K562 (cell line): Measurements from ENCODE around the gene COL6A2. TPM values are rescaled to one million over a fixed set of nuclear protein-coding genes. Genes with fewer than 3 reads are reported as not detected.

Experiments used
- ATAC-seq: fragments of 200-7000 bp; cut with Tn5 transposase; 3 replicates; pipeline ENCODE4 v1.9.1; 2020; ENCODE audit warnings: moderate library complexity
- BruUV-seq: library from RNA; stranded (reverse); fragments of 400-500 nt; replicated peaks from 2 replicates; lab custom pipeline; 2021; lab: Mats Ljungman, UMichigan
- CTCF ChIA-PET: fragments of 300-600 bp; formaldehyde crosslinking; extraction: SDS; loops from one replicate; lab custom pipeline; 2021; ENCODE audit warnings: low intra/inter-chr PET ratio; lab: Yijun Ruan, JAX
- POLR2A ChIA-PET: fragments of 300-600, 350-650 bp; sonication (Branson Sonifier 250); formaldehyde crosslinking; extraction: SDS; loops from one replicate; lab custom pipeline; 2021; ENCODE audit warnings: antibody characterized with exemption, inconsistent platforms; lab: Yijun Ruan, JAX
- DNase-seq, 4 experiments: peaks; one replicate each; pipeline versions ENCODE4 v3.0.0 to v3.0.0-alpha.2; 2011 to 2018; ENCODE audit warnings: low spot score in 3 of 4, mixed read lengths in 3 of 4; ENCODE audit errors: extremely low read depth in 1 of 4
- FAIRE-seq: peaks from 2 replicates; lab custom pipeline; 2011; peaks lifted over from hg19 to GRCh38; lab: Jason Lieb, UNC
- H2AFZ ChIP-seq: 2 replicates; pipeline ENCODE4 v1.6.0; 2011; ENCODE audit warnings: low read depth, low read length, control low read depth, inconsistent platforms
- H3K27ac ChIP-seq: fragments of 200-600 bp; 3 replicates; pipeline ENCODE4 v1.8.0; 2011; ENCODE audit warnings: low read depth, mild to moderate bottlenecking, control low read depth, inconsistent platforms, low read length, moderate library complexity, mixed read lengths; ENCODE audit errors: extremely low read depth
- H3K27me3 ChIP-seq, 2 experiments: fragments of 300-600 bp in 1 of 2; 2 replicates in 1 of 2; 3 replicates in 1 of 2; pipeline versions ENCODE4 v1.6.0 to v1.8.0; 2011; ENCODE audit warnings: inconsistent platforms in 2 of 2, low read length in 2 of 2, mild to moderate bottlenecking in 1 of 2, mixed read lengths in 1 of 2, moderate library complexity in 1 of 2; ENCODE audit not compliant: control insufficient read depth in 2 of 2, insufficient read depth in 2 of 2
- H3K36me3 ChIP-seq: fragments of 300-600 bp; 3 replicates; pipeline ENCODE4 v1.8.0; 2011; ENCODE audit warnings: mild to moderate bottlenecking, low read length, inconsistent platforms; ENCODE audit not compliant: control insufficient read depth, insufficient read depth
- H3K4me1 ChIP-seq, 2 experiments: fragments of 200-600 bp in 1 of 2; replicated peaks in 1 of 2; 2 replicates in 1 of 2; 3 replicates in 1 of 2; pipeline versions ENCODE4 v1.5.1 to v1.8.0; 2011; ENCODE audit warnings: inconsistent platforms in 2 of 2, low read length in 2 of 2, mild to moderate bottlenecking in 1 of 2, mixed read lengths in 1 of 2, moderate library complexity in 1 of 2; ENCODE audit not compliant: control insufficient read depth in 2 of 2, insufficient read depth in 2 of 2
- H3K4me2 ChIP-seq: 2 replicates; pipeline ENCODE4 v1.6.1; 2011; ENCODE audit warnings: low read length, control low read depth, inconsistent platforms, mixed read lengths; ENCODE audit not compliant: insufficient read depth
- H3K4me3 ChIP-seq: fragments of 200-600 bp; sonication (generic), shearing (Covaris generic); 2 replicates; pipeline ENCODE4 v1.5.1; 2016; ENCODE audit warnings: control low read depth, inconsistent platforms
- H3K79me2 ChIP-seq: fragments of 200-600 bp; 3 replicates; pipeline ENCODE4 v1.8.0; 2011; ENCODE audit warnings: low read length, inconsistent platforms; ENCODE audit not compliant: control insufficient read depth, insufficient read depth
- H3K9ac ChIP-seq, 2 experiments: 2 replicates each; pipeline versions ENCODE4 v1.6.0 to v1.6.1; 2011; ENCODE audit warnings: low read depth in 2 of 2, low read length in 2 of 2, control low read depth in 1 of 2, inconsistent platforms in 1 of 2, mild to moderate bottlenecking in 1 of 2, mixed read lengths in 1 of 2; ENCODE audit not compliant: insufficient read depth in 1 of 2
- H3K9me1 ChIP-seq: one replicate; pipeline ENCODE4 v1.6.0; 2011; ENCODE audit warnings: inconsistent platforms, mild to moderate bottlenecking, low read length, moderate library complexity; ENCODE audit not compliant: control insufficient read depth, insufficient read depth
- H3K9me3 ChIP-seq: replicated peaks from 2 replicates; pipeline ENCODE4 v1.5.1; 2011; ENCODE audit warnings: low read depth, low read length, inconsistent platforms; ENCODE audit not compliant: control insufficient read depth, insufficient read depth
- H4K20me1 ChIP-seq: replicated peaks from 2 replicates; pipeline ENCODE4 v1.6.1; 2011; ENCODE audit warnings: low read length, inconsistent platforms, mixed read lengths; ENCODE audit not compliant: control insufficient read depth, insufficient read depth
- ATF7 ChIP-seq: fragments of 450-650 bp; IDR thresholded peaks from 2 replicates; pipeline ENCODE4 v1.7.1; 2014; ENCODE audit warnings: mild to moderate bottlenecking, moderate library complexity
- CC2D1A ChIP-seq: fragments of 450-650 bp; IDR thresholded peaks from 2 replicates; pipeline ENCODE4 v1.6.1; 2017; ENCODE audit warnings: mild to moderate bottlenecking
- HCFC1 ChIP-seq: IDR thresholded peaks from 2 replicates; pipeline ENCODE4 v1.6.1; 2012; ENCODE audit warnings: low read depth, low read length, improper control_type of control experiment
- HOXB6 ChIP-seq: fragments of 250-450 bp; sonication (Bioruptor Pico); IDR thresholded peaks from 2 replicates; pipeline ENCODE4 v1.5.1; 2022; ENCODE audit warnings: mild to moderate bottlenecking, borderline replicate concordance
- L3MBTL2 ChIP-seq: fragments of 450-650 bp; IDR thresholded peaks from 2 replicates; pipeline ENCODE4 v1.6.1; 2016; ENCODE audit warnings: mild to moderate bottlenecking, moderate library complexity
- RBM15 ChIP-seq: fragments of 200-400 bp; formaldehyde crosslinking; IDR thresholded peaks from 2 replicates; pipeline ENCODE4 v1.6.1; 2018; ENCODE audit warnings: mild to moderate bottlenecking, low read length, moderate library complexity; ENCODE audit not compliant: insufficient read depth
- SIN3A ChIP-seq, 2 experiments: fragments of 150-350 bp in 1 of 2; IDR thresholded peaks; 2 replicates each; pipeline ENCODE4 v1.6.1; 2011 to 2016; ENCODE audit warnings: borderline replicate concordance in 2 of 2, low read depth in 2 of 2, low read length in 2 of 2, mild to moderate bottlenecking in 2 of 2, moderate library complexity in 2 of 2; ENCODE audit not compliant: control insufficient read depth in 1 of 2
- TARDBP ChIP-seq: fragments of 450-650 bp; IDR thresholded peaks from 2 replicates; pipeline ENCODE4 v1.6.1; 2016
- TCF3 ChIP-seq: sonication (generic); formaldehyde crosslinking; IDR thresholded peaks from 2 replicates; pipeline ENCODE4 v1.4.0; 2020; ENCODE audit warnings: mild to moderate bottlenecking, missing genetic modification reagents
- YY1 ChIP-seq, 3 experiments: IDR thresholded peaks; 2 replicates each; pipeline ENCODE4 v1.6.1; 2011; ENCODE audit warnings: low read length in 2 of 3, mild to moderate bottlenecking in 2 of 3, moderate library complexity in 2 of 3, borderline replicate concordance in 1 of 3, control low read depth in 1 of 3, low read depth in 1 of 3; ENCODE audit not compliant: insufficient read depth in 3 of 3, insufficient replicate concordance in 2 of 3, control insufficient read depth in 1 of 3, insufficient read length in 1 of 3; ENCODE audit errors: extremely low read depth in 1 of 3
- ZNF143 ChIP-seq: sonication (generic); formaldehyde crosslinking; IDR thresholded peaks from 2 replicates; pipeline ENCODE4 v1.9.0; 2022; ENCODE audit warnings: mild to moderate bottlenecking, missing genetic modification reagents
- WGBS: fragments of 100-300 bp; shearing (Covaris generic); methylation state at CpG from one replicate; pipeline ENCODE4 v1.1.6; 2016; ENCODE audit warnings: low coverage, mixed read lengths; ENCODE audit not compliant: insufficient coverage; ENCODE audit errors: missing lambda C conversion rate; 5-methylcytosine and 5-hydroxymethylcytosine counted together
- in situ Hi-C: fragments of 300-500 bp; cut with MboI; formaldehyde crosslinking; loops from 4 replicates; pipeline ENCODE4 v1.15.0; 2018; ENCODE audit warnings: inconsistent platforms, mixed read lengths
- intact Hi-C: fragments of 100-400 bp; cut with micrococcal nuclease; formaldehyde crosslinking; loops from 2 replicates; pipeline ENCODE4 v1.14.2; 2022
- polyA plus RNA-seq, 8 experiments: library from polyadenylated mRNA; depleted of rRNA in 4 of 8; stranded (reverse) in 5 of 8; unstranded in 3 of 8; fragments of >200 nt; fragmentation: Nextera tagmentation in 2 of 8; fragmentation: Illumina TruSeq in 1 of 8; extraction: Ambion mirVana in 2 of 8; extraction: Trizol in 1 of 8; gene quantifications; 2 replicates each; pipeline versions ENCODE4 v1.2.1 to v1.2.3, GENCODE V29; 2011 to 2014; ENCODE audit warnings: inconsistent platforms in 1 of 8, missing spikeins in 1 of 8
- total RNA-seq, 7 experiments: library from RNA; depleted of rRNA in 6 of 7; stranded (reverse); fragments of >200 nt in 6 of 7; fragmentation: Illumina TruSeq in 2 of 7; extraction: Trizol in 2 of 7; gene quantifications; 2 replicates each; pipeline versions ENCODE4 v1.2.1 to v1.2.3, GENCODE V29; 2011 to 2021; ENCODE audit warnings: low replicate concordance in 1 of 7
- TF ChIP-seq, protein P1 (sequence below): fragments of 250-450 bp; sonication (Bioruptor Pico); IDR thresholded peaks from 2 replicates; pipeline ENCODE4 v1.6.1; 2021; ENCODE audit warnings: mild to moderate bottlenecking
- TF ChIP-seq, protein P2 (sequence below), 3 experiments: fragments of 200-800 bp in 1 of 3; sonication (Bioruptor generic) in 1 of 3; sonication (generic) in 1 of 3; formaldehyde crosslinking in 1 of 3; IDR thresholded peaks; 2 replicates each; pipeline versions ENCODE4 v1.6.1 to v1.8.0; 2016 to 2022; ENCODE audit warnings: mild to moderate bottlenecking in 2 of 3, missing compliant biosample characterization in 2 of 3, missing genetic modification characterization in 2 of 3, missing genetic modification reagents in 1 of 3
- TF ChIP-seq, protein P3 (sequence below), 2 experiments: fragments of 450-650 bp in 1 of 2; sonication (generic) in 1 of 2; formaldehyde crosslinking in 1 of 2; IDR thresholded peaks in 1 of 2; conservative IDR thresholded peaks in 1 of 2; 2 replicates each; pipeline versions ENCODE4 v1.6.1 to v1.8.1; 2016 to 2023; ENCODE audit warnings: mild to moderate bottlenecking in 2 of 2, moderate library complexity in 2 of 2, inconsistent platforms in 1 of 2, missing genetic modification reagents in 1 of 2
- TF ChIP-seq, protein P4 (sequence below): fragments of 450-650 bp; conservative IDR thresholded peaks from 2 replicates; pipeline ENCODE4 v1.6.1; 2016; ENCODE audit warnings: missing genetic modification characterization, low read depth, mild to moderate bottlenecking, control low read depth, missing compliant biosample characterization

Gene COL6A2
- total and polyA plus RNA-seq, 9 of the 15 experiments (the other 6 are each of a cell fraction or from before 2014, with no cell fraction given): 0.07 to 1.1 (median 0.24) TPM; not detected in 3

DNA sequence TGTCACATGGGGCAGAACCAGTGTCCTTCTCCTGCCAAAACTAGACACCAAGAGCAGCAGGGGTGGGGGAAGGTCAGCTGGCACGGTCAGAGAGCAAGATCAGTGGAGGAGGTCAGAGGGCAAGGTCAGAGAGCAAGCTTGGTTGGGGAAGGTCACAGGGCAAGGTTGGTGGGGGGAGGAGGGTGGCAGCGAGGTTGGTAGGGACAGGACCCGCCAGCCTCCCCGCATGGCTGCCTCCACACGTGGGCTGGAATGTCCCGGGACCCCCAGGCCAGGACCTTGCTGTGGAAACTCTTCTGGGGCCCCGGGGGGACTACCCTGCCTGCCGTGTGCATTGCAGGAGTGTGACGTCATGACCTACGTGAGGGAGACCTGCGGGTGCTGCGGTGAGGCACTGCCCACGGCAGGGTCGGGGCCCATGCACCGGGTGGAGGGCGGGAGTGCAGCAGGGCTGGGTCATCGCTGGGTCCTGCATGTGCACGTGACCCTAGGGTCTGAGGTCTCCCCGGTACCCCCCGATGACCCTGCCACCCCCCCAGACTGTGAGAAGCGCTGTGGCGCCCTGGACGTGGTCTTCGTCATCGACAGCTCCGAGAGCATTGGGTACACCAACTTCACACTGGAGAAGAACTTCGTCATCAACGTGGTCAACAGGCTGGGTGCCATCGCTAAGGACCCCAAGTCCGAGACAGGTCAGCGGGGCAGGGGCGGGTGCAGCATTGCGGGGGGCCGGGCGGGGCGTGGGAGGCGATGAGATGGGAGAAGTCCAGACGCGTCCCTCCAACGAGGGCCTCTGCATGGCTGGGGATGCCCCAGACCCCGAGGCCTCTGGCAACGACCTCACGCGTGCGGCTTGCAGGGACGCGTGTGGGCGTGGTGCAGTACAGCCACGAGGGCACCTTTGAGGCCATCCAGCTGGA is 27.3 kb downstream of the COL6A2 start:
- 18% methylated on average over 41 of the region's 49 CpGs for WGBS
- TF ChIP-seq CC2D1A (no peak), TARDBP (no peak), HOXB6 (no peak), TCF3 (no peak), HCFC1 (no peak), RBM15 (no peak), YY1 (IDR thresholded peaks at IDR 0.05; ENCODE audit: borderline replicate concordance in 1 of 3, control insufficient read depth in 1 of 3, extremely low read depth in 1 of 3, insufficient read depth in 3 of 3, insufficient read length in 1 of 3, insufficient replicate concordance in 2 of 3, low read depth in 1 of 3, low read length in 2 of 3) (no peak), SIN3A (IDR thresholded peaks at IDR 0.05; ENCODE audit: borderline replicate concordance in 2 of 2, control insufficient read depth in 1 of 2, low read depth in 2 of 2, low read length in 2 of 2) (no peak), ATF7 (peak; percentile 36; the same call in 1 of the 2 replicates), ZNF143 (CRISPR knock-in tag) (0 out of 2 replicates have a peak, but pooled peaks have one; percentile 17), L3MBTL2 (no peak)
- TF ChIP-seq, protein P1, sequence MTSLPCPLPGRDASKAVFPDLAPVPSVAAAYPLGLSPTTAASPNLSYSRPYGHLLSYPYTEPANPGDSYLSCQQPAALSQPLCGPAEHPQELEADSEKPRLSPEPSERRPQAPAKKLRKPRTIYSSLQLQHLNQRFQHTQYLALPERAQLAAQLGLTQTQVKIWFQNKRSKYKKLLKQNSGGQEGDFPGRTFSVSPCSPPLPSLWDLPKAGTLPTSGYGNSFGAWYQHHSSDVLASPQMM (CRISPR knock-in tag): no peak
- TF ChIP-seq, protein P2, sequence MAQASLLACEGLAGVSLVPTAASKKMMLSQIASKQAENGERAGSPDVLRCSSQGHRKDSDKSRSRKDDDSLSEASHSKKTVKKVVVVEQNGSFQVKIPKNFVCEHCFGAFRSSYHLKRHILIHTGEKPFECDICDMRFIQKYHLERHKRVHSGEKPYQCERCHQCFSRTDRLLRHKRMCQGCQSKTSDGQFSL (CRISPR knock-in tag; IDR thresholded peaks at IDR 0.05): peak; percentile 78; the same call in 1 of the 2 replicates
- TF ChIP-seq, protein P2 (tag; IDR thresholded peaks at IDR 0.05): no peak
- TF ChIP-seq, protein P3, sequence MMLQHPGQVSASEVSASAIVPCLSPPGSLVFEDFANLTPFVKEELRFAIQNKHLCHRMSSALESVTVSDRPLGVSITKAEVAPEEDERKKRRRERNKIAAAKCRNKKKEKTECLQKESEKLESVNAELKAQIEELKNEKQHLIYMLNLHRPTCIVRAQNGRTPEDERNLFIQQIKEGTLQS (IDR thresholded peaks at IDR 0.05): 0 out of 2 replicates have a peak, but pooled peaks have one; percentile 28
- TF ChIP-seq, protein P3 (CRISPR knock-in tag; conservative IDR thresholded peaks at IDR 0.05): no peak
- TF ChIP-seq, protein P4, sequence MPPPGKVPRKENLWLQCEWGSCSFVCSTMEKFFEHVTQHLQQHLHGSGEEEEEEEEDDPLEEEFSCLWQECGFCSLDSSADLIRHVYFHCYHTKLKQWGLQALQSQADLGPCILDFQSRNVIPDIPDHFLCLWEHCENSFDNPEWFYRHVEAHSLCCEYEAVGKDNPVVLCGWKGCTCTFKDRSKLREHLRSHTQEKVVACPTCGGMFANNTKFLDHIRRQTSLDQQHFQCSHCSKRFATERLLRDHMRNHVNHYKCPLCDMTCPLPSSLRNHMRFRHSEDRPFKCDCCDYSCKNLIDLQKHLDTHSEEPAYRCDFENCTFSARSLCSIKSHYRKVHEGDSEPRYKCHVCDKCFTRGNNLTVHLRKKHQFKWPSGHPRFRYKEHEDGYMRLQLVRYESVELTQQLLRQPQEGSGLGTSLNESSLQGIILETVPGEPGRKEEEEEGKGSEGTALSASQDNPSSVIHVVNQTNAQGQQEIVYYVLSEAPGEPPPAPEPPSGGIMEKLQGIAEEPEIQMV (tag): no peak

More for the DNA sequence above, 27.3 kb downstream of the COL6A2 start:
- Histone ChIP-seq H4K20me1 (peaks cover 7% of the 10 kb centered on the region; the same call in 1 of the 2 replicates), H3K4me2 (no peak overlapping the region), H3K79me2 (no peaks in the 10 kb centered on the region), H3K4me3 (no peak overlapping the region), H3K4me1 (peaks cover 0 to 80% of the 10 kb centered on the region in 2 experiments; a peak in 2 of 5 replicates), H2AFZ (no peak overlapping the region), H3K36me3 (no peaks in the 10 kb centered on the region), H3K9ac (0 out of 4 replicates have a peak overlapping the region, but pooled peaks of 1 of the 2 experiments have one; percentile 58), H3K9me1 (no peaks in the 10 kb centered on the region), H3K27me3 (peaks cover 39 to 70% of the 10 kb centered on the region in 2 experiments; a peak in 4 of 5 replicates), H3K27ac (no peak overlapping the region), H3K9me3 (no peaks in the 10 kb centered on the region)
- DNase-seq (no peak), ATAC-seq (no peak), FAIRE-seq (no peak)
- ChIA-PET POLR2A (no interaction called here), CTCF (no interaction called here)
- BruUV-seq: no TSS peak
- intact Hi-C loops: no loop called here
- in situ Hi-C loops: no loop called here
